GM12864 (cell line): Measurements from ENCODE around the gene TSEN34.
A peak's percentile ranks its signal among the peaks of the same experiment; 100 is the strongest.

Source experiments
- DNase-seq: peaks from one replicate; pipeline ENCODE4 v3.0.0-alpha.2; 2011; ENCODE audit warnings: low read depth
- H3K4me3 ChIP-seq: 2 replicates; pipeline ENCODE4 v1.5.1; 2011; ENCODE audit warnings: mild to moderate bottlenecking, low read depth, low read length, control low read depth
- CTCF ChIP-seq: IDR thresholded peaks from 2 replicates; pipeline ENCODE4 v1.5.1; 2011; ENCODE audit warnings: low read depth, mild to moderate bottlenecking, moderate library complexity, low read length, control low read depth, inconsistent platforms; ENCODE audit errors: missing control alignments

TSEN34 gene

GRCh38 chr19:54155694-54156093 is 35.4 kb upstream of the TSEN34 start:
- no peak for DNase-seq
- H3K4me3 ChIP-seq = no peak overlapping the region
- no peak for TF ChIP-seq CTCF

- no peak for TF ChIP-seq CTCF
- H3K4me3 ChIP-seq = no peak overlapping the region
- no peak for DNase-seq
These were observed 34.6 kb upstream of the TSEN34 start for GRCh38 chr19:54156490-54156889.

- no peak for DNase-seq
These were observed 34.2 kb upstream of the TSEN34 start for GRCh38 chr19:54156953-54157352.

GRCh38 chr19:54158812-54159351 is 32.2 kb upstream of the TSEN34 start:
- peak; percentile 33 for DNase-seq
- H3K4me3 ChIP-seq = peak overlapping the region; percentile 62
- TF ChIP-seq CTCF = no peak

More at GRCh38 chr19:54156953-54157352, 34.2 kb upstream of the TSEN34 start:
- no peak for TF ChIP-seq CTCF
- no peak overlapping the region for H3K4me3 ChIP-seq

- DNase-seq = peak; percentile 100
- TF ChIP-seq CTCF = peak; percentile 35
- peak within 1 kb of the TSS; percentile 62 for H3K4me3 ChIP-seq
These were observed 31.5 kb upstream of the TSEN34 start, which contains the start of gene LENG1 for GRCh38 chr19:54159352-54160181. Gene LENG1, minus strand, starts transcription at chr19:54159721. Its CDS starts 26 bp downstream, at chr19:54159695.

GRCh38 chr19:54160182-54160811 is 30.8 kb upstream of the TSEN34 start:
- H3K4me3 ChIP-seq = peak overlapping the region; percentile 51
- no peak for DNase-seq
- TF ChIP-seq CTCF = no peak
